ENCODE measurements around the gene VWA2. TPM values are rescaled to one million over a fixed set of nuclear protein-coding genes. Genes with fewer than 3 reads are reported as not detected.

Gene VWA2
- total RNA-seq, 1 donor from 2014 or later: not detected

- DNase-seq: no peak
These were observed 7.7 kb downstream of the VWA2 start for GRCh38 chr10:114246679-114247305.

GRCh38 chr10:114250236-114250635 is 11.2 kb downstream of the VWA2 start:
- no peak for DNase-seq

DNA sequence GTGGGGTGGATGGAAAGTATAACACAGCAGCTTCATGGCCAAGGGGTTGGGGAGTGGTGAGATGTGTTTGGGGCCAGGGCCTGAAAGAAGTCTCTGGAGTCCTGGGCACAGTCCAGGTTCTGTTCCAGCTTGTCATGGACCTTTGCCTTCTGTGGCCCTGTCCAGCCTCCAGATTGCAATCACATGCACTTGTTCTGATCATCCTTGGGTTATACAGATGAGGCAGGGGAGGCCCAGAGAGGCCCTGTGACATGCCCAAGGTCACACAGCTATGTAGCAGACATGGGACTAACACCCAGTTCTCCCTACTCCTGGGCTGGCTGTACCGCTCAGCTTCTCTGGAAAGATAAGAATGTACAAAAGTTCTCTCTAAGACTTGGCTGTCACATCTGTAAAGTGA is 11.7 kb downstream of the VWA2 start:
- no peak for DNase-seq

GRCh38 chr10:114252092-114252491 is 13.0 kb downstream of the VWA2 start:
- DNase-seq: no peak

- DNase-seq: no peak
These were observed 13.8 kb downstream of the VWA2 start for GRCh38 chr10:114252883-114253282.

GRCh38 chr10:114255227-114255626 is 16.2 kb downstream of the VWA2 start:
- DNase-seq: no peak

DNA sequence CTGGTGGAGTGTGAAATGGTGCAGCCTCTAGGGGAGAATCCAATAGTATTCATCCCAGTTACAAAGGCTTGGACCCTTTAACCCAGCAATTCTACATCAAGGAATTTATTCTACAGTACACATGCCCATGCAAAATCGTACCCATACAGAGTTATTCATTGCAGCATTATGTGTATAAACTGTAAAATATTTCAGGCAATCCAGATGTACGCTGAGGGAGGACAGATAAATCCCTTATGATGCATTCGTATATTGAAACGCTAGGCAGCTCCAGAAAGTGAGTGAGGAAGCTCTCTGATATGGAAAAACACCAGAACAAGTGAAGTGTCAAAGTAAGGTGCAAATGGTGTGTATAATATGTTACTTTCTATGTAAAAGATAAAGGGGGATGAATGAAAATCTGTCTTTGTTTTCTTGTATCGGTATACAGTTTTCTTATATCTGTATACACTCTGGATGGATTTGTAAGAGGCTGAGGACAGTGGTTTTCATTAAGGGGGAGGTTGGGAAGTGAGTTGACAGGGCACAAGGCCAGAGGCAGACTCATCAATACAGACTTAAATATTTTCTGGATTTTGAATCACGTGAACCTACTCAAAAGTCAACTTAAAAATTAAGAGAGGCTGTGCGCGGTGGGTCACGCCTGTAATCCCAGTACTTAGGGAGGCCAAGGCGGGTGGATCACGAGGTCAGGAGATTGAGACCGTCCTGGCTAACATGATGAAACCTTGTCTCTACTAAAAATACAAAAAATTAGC is 17.1 kb downstream of the VWA2 start:
- DNase-seq: no peak

GRCh38 chr10:114256822-114257221 is 17.8 kb downstream of the VWA2 start:
- DNase-seq: no peak

GRCh38 chr10:114257498-114257897 is 18.4 kb downstream of the VWA2 start:
- DNase-seq: no peak

DNA sequence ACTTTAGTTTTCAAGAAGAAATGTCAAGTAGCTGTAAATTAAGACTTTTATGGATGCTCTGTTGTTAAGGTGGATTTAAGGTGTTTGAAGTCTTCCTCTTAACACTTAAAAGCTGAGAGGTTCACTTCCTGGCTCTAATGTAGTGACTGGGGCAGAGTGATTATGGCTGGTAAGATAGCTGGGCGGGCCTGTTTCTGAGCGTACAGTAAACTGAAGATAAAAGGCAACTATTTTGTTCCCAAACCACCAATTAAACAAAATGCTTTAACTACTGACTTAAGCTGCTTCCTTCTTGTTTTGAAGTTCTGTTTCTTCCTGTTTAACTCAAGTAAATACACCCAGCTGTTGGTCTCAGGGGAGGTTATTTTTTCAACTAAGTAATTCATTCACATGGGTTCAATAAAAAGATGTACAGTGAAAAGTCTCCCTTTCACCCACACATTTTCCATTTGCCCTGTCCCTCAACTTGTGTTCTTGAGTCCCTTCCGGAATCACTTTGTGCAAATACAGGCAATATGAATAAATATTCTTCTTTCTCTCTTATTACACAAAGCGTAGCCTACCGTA is 19.3 kb downstream of the VWA2 start:
- DNase-seq: no peak

DNA sequence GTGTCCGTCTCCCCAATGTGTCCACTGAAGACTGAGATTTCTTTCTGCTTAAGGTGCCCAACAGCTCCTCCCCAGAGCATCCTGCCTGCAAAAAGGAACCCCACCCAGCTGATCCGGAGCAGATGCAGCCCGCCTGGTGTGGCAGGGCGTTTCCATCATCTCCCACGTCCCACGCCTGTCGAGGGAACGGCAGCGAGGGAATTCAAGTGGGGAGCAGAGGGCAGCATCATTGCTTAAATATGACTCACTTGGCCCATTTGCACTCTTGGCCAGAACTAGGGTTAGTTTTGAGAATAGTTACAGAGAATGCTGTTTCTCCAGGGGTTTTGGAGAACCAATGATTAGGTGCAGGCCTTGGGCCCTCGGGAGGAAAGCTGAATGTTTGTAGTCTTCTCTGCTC is 20.8 kb downstream of the VWA2 start:
- DNase-seq: no peak

DNA sequence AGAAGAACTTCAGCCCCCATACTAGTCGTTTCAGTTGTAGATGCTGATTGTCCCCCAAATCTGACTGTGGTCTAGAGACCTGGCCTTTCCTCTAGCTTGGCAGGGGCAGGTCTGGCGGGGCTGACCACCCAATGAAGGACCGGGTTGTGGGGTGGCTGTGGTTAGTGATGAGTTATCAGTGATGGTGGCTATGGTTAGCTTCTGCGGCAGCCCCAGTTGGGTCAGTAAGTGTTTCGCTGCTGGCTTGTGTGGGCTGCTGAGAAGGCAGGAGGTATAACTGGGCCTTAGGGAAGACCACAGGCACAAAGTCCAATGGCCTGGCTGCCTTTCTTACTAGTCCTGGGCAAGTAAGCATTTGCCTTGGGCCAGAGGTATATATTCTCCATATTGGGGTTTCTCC is 21.3 kb downstream of the VWA2 start:
- DNase-seq: no peak

DNA sequence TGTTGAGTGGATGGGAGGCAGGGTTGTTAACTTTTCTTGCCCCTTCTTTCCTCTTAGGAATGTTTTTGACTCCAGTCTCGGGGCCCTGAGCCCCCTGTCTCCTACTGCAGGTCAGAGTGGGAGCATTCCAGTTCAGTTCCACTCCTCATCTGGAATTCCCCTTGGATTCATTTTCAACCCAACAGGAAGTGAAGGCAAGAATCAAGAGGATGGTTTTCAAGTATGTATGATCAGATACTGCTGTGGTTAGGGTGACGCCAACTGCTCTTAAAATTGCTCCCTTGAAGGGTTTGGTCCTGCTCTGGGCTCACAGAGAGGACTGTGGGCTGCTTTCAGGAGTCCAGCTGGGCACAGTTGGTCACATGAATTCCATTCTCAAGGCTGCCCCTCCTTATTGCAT is 22.0 kb downstream of the VWA2 start:
- DNase-seq: peak; percentile 10

DNA sequence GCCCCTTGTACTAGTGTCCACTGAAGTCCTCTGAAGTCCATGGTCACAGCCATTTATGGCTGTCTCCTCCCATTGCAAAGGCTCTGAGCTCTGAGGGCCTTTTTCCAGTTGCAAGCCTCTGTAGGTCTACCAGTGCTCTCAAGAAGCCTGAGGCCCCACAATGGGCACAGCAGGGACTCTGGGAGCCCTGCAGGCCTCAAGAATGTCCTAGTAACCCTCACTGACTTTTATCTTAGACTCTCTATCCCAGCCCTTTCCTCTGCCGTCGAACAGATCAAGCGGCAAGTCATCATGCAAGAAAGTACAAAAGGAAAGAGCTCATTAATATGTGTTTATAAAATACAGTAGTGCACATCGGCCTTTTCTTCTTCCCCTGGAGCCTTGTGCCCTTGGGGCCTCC is 23.4 kb downstream of the VWA2 start:
- DNase-seq: no peak

DNA sequence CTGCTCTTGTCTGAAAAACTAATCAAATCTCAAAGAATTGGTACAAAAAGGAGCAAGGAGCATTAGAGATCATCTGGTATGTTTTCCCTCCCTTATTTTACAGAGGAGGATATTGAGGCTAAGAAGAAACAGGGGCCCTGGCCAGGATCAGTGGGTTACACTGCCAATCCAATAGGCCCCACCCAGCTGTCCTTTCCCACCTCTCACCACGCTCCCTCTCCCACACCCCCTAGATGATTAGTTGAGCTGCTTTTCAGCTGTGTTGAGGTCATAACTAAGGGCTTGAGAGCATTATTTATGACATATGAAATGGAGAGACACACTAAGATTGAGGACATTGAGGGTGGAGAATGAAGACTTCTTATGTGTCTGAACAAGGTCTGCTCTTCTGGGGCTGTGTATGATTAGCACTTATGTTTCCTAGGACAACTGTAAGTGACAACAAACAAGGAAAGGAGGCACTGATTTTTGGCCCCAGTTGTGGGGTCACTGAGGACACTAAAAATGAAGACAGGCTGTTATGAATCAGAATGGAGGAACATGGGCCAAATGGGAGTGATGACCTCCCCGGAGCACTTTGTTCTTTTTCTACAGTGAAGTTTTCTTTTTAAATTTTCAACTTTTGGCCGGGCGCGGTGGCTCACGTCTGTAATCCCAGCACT is 26.5 kb downstream of the VWA2 start:
- DNase-seq: no peak

DNA sequence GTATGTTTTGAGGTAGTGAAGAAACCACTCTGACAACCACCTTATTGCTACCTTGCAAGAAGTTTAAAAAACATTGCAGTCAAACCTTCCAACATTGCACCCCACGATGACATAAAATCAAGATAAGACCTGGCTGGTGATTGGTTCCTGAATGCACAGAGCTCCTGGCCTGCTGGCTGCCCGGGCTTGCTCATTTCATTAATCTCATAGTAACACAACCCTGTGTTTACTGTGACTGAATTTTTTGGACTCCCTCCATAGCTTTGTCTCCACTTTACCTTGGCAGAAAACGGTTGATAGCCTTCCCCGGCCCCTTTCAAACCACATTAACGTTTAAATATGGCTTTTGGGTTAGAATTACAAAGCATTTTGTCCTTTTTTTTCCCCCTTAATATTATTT is 27.5 kb downstream of the VWA2 start:
- no peak for DNase-seq

DNA sequence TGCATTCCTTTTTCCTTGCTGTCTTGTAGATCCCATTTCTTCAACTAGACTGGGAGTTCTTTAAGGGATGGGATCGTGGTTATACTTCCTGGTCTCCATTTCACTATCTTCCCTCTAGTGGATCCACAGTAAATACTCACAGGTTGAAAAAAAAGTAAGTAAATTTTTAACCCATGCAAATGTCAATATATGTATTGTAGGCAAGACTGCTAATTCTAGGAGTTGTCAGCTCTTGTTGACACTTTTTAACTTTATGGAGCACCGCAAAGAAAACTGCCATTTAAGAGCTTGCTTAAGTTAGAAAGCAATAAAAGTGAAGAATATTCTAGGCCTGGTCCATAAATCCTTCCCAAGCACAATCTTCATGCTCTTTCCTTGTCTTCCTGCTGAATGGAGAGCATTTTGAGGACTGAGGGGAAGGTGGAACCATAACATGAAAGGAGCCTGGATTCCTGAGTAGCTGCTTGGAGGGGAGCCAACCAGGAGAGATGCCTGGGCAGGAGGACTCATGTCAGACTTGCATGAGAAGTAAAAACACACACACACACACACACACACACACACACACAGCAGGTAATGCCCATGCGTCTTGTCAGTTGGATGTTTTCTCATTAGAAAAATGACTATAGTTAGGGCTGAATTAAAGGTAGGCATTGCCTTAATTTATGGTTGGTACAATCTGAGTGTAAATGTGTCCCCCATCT is 32.2 kb downstream of the VWA2 start:
- DNase-seq: peak; percentile 43

- DNase-seq: peak; percentile 87
These were observed 32.7 kb downstream of the VWA2 start for GRCh38 chr10:114271779-114272167.

- no peak for DNase-seq
These were observed 33.6 kb downstream of the VWA2 start for GRCh38 chr10:114272696-114273095.

DNA sequence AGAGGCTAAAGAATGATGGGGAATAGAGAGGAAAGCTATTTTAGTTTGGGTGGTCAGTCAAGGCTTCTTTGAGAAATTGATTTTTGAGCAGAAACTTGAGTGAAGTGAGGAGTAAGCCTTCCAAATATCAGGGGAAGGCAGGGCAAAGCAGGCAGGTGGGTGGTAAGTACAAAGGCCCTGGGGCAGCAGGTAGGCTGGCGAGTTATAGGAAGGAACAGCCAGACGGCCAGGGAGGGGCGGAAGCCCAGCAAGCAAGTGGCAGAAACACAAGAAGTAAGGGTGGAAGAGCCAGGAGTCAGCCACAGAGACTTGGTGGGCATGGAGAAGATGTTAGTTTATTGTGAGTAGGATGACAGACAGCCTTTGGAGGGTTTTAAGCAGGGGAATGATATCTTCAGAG is 34.9 kb downstream of the VWA2 start:
- DNase-seq: no peak

- no peak for DNase-seq
These were observed 35.8 kb downstream of the VWA2 start for GRCh38 chr10:114274616-114275453.

DNA sequence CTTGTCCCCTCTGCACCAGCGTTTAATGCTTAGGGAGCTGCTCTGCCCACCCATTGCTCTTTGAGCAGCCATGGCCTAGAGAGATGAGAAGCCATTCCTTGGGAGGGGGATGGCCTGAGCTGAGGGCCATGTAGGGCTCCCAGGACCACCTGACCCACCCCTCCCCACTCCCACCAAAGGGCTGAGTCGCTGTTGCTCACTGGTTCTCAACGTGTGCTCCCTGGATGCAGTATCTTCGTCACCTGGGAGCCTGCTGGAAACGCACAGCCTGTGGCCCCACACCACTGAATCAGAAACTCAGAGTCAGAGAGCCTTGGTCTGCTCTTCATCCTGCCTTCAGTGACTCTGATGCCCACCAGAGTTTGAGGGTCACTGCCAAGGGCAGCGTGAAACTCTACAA is 37.0 kb downstream of the VWA2 start:
- no peak for DNase-seq
